SK-N-SH (cell line): ENCODE measurements around the gene RUVBL2.
"Not testable (repeated sequence)": the region's sequence is repeated elsewhere in the genome, so short reads cannot be mapped to it uniquely, and the experiment has no call there.

Experiments
- FOSL2 ChIP-seq: IDR thresholded peaks from 2 replicates; pipeline ENCODE4 v1.4.0; 2012; ENCODE audit warnings: low read depth, mild to moderate bottlenecking, moderate library complexity, borderline replicate concordance
- GABPA ChIP-seq: IDR thresholded peaks from 2 replicates; pipeline ENCODE4 v1.4.0; 2012; ENCODE audit warnings: low read depth, mild to moderate bottlenecking
- GATA2 ChIP-seq: sonication (generic); formaldehyde crosslinking; IDR thresholded peaks from 2 replicates; pipeline ENCODE4 v1.5.0; 2020; ENCODE audit warnings: mild to moderate bottlenecking, missing genetic modification reagents
- POLR2AphosphoS5 ChIP-seq: IDR thresholded peaks from 2 replicates; pipeline ENCODE4 v1.6.1; 2012; ENCODE audit warnings: low read depth, low read length
- RXRA ChIP-seq: IDR thresholded peaks from 2 replicates; pipeline ENCODE4 v1.4.0; 2012; ENCODE audit warnings: low read depth, mild to moderate bottlenecking, borderline replicate concordance
- SMC3 ChIP-seq: IDR thresholded peaks from 2 replicates; pipeline ENCODE4 v1.6.1; 2012; ENCODE audit warnings: low read depth, low read length, improper control_type of control experiment
- TF ChIP-seq, protein P1 (sequence below): fragments of 200-600 bp; sonication (generic); IDR thresholded peaks from 2 replicates; pipeline ENCODE4 v1.6.1; 2017; ENCODE audit warnings: antibody characterized with exemption, mild to moderate bottlenecking, moderate library complexity
- TF ChIP-seq, protein P2 (sequence below): IDR thresholded peaks from 2 replicates; pipeline ENCODE4 v1.6.1; 2012; ENCODE audit warnings: mild to moderate bottlenecking, low read depth, low read length, moderate library complexity
- TF ChIP-seq, protein P3 (sequence below): IDR thresholded peaks from 2 replicates; pipeline ENCODE4 v1.4.0; 2012; ENCODE audit warnings: low read depth, borderline replicate concordance

DNA sequence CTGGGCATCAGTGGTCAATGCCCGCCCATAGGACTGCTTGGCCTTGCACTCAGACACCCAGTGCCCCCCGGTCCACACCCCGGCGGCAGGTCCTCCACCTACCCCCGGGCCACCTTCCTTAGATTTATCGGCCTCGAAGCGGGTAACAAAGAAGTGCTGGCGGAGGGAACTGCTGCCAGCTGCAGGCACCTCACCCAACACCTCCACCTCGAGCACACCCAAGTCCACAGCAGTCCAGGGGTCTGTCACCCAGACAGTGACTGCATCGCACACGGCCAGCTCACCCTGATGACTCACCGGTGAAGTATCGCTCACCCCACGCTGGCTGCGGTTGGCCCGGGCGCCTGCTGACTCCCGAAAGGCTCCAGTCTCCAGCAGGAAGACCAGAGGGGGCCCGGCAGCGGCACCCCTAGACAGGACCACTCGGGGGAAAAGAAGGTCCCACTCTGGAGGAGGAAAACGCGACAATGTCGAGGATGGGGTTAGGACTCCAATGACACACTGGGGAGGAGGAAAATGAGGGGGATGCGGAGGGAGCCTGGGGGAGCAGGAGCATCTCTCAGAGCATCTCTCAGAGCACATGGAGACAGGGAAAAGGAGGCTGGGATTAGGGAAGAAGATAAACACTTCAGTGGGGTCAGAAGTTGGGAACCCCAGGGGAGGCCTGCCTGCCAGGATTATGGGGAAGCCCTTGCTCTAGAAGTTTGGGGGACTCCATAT is 45.0 kb downstream of the RUVBL2 start:
- TF ChIP-seq, protein P1, sequence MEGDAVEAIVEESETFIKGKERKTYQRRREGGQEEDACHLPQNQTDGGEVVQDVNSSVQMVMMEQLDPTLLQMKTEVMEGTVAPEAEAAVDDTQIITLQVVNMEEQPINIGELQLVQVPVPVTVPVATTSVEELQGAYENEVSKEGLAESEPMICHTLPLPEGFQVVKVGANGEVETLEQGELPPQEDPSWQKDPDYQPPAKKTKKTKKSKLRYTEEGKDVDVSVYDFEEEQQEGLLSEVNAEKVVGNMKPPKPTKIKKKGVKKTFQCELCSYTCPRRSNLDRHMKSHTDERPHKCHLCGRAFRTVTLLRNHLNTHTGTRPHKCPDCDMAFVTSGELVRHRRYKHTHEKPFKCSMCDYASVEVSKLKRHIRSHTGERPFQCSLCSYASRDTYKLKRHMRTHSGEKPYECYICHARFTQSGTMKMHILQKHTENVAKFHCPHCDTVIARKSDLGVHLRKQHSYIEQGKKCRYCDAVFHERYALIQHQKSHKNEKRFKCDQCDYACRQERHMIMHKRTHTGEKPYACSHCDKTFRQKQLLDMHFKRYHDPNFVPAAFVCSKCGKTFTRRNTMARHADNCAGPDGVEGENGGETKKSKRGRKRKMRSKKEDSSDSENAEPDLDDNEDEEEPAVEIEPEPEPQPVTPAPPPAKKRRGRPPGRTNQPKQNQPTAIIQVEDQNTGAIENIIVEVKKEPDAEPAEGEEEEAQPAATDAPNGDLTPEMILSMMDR: not testable (repeated sequence)
- not testable (repeated sequence) for TF ChIP-seq SMC3; GABPA; GATA2 (CRISPR knock-in tag); RXRA; POLR2AphosphoS5
- TF ChIP-seq, protein P2, sequence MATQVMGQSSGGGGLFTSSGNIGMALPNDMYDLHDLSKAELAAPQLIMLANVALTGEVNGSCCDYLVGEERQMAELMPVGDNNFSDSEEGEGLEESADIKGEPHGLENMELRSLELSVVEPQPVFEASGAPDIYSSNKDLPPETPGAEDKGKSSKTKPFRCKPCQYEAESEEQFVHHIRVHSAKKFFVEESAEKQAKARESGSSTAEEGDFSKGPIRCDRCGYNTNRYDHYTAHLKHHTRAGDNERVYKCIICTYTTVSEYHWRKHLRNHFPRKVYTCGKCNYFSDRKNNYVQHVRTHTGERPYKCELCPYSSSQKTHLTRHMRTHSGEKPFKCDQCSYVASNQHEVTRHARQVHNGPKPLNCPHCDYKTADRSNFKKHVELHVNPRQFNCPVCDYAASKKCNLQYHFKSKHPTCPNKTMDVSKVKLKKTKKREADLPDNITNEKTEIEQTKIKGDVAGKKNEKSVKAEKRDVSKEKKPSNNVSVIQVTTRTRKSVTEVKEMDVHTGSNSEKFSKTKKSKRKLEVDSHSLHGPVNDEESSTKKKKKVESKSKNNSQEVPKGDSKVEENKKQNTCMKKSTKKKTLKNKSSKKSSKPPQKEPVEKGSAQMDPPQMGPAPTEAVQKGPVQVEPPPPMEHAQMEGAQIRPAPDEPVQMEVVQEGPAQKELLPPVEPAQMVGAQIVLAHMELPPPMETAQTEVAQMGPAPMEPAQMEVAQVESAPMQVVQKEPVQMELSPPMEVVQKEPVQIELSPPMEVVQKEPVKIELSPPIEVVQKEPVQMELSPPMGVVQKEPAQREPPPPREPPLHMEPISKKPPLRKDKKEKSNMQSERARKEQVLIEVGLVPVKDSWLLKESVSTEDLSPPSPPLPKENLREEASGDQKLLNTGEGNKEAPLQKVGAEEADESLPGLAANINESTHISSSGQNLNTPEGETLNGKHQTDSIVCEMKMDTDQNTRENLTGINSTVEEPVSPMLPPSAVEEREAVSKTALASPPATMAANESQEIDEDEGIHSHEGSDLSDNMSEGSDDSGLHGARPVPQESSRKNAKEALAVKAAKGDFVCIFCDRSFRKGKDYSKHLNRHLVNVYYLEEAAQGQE: not testable (repeated sequence)
- TF ChIP-seq, protein P3, sequence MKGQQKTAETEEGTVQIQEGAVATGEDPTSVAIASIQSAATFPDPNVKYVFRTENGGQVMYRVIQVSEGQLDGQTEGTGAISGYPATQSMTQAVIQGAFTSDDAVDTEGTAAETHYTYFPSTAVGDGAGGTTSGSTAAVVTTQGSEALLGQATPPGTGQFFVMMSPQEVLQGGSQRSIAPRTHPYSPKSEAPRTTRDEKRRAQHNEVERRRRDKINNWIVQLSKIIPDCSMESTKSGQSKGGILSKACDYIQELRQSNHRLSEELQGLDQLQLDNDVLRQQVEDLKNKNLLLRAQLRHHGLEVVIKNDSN: not testable (repeated sequence)
- TF ChIP-seq FOSL2: peak; percentile 42; the same call in 1 of the 2 replicates
